BE2C (cell line): Measurements from ENCODE around the gene PCP4L1.

Experiments used
- DNase-seq: peaks from one replicate; pipeline ENCODE4 v3.0.0-alpha.2; 2020
- H3K27me3 ChIP-seq: fragments of 250-450 bp; sonication (Bioruptor Pico); 2 replicates; pipeline ENCODE4 v1.5.1; 2020; ENCODE audit warnings: mild to moderate bottlenecking
- H3K36me3 ChIP-seq: fragments of 250-450 bp; sonication (Bioruptor Pico); 2 replicates; pipeline ENCODE4 v1.5.1; 2020; ENCODE audit warnings: mild to moderate bottlenecking
- H3K4me1 ChIP-seq: fragments of 250-450 bp; sonication (Bioruptor Pico); 2 replicates; pipeline ENCODE4 v1.5.1; 2020
- H3K4me3 ChIP-seq: 2 replicates; pipeline ENCODE4 v1.5.1; 2011; ENCODE audit warnings: low read depth, low read length
- H3K9me3 ChIP-seq: fragments of 250-450 bp; sonication (Bioruptor Pico); 2 replicates; pipeline ENCODE4 v1.5.1; 2020
- CTCF ChIP-seq: IDR thresholded peaks from 2 replicates; pipeline ENCODE4 v1.5.1; 2012; ENCODE audit warnings: mild to moderate bottlenecking, low read depth, low read length

Gene PCP4L1

GRCh38 chr1:161217831-161218230 is 40.7 kb upstream of the PCP4L1 start:
- Histone ChIP-seq H3K27me3 (no peaks in the 10 kb centered on the region), H3K9me3 (no peaks in the 10 kb centered on the region), H3K4me1 (no peaks in the 10 kb centered on the region), H3K4me3 (no peak overlapping the region), H3K36me3 (peaks cover 14% of the 10 kb centered on the region)
- no peak for DNase-seq
- no peak for TF ChIP-seq CTCF

- Histone ChIP-seq H3K4me1 (no peaks in the 10 kb centered on the region), H3K27me3 (no peaks in the 10 kb centered on the region), H3K36me3 (peaks cover 8% of the 10 kb centered on the region), H3K4me3 (no peak overlapping the region), H3K9me3 (no peaks in the 10 kb centered on the region)
- no peak for DNase-seq
- TF ChIP-seq CTCF, result no peak
Observed at GRCh38 chr1:161218301-161219077, 40.1 kb upstream of the PCP4L1 start.

GRCh38 chr1:161219078-161219892 is 39.3 kb upstream of the PCP4L1 start:
- TF ChIP-seq CTCF, result no peak
- Histone ChIP-seq H3K4me3 (no peak overlapping the region), H3K4me1 (no peaks in the 10 kb centered on the region), H3K36me3 (no peaks in the 10 kb centered on the region; the same call in none of the 2 replicates), H3K9me3 (no peaks in the 10 kb centered on the region), H3K27me3 (no peaks in the 10 kb centered on the region)
- DNase-seq, result no peak

- H3K4me1 ChIP-seq, result peaks cover under 1% of the 10 kb centered on the region; the same call in 1 of the 2 replicates
- TF ChIP-seq CTCF, result no peak
- no peak for DNase-seq
- no peaks in the 10 kb centered on the region for H3K27me3 ChIP-seq
- H3K4me3 ChIP-seq, result no peak overlapping the region
- no peaks in the 10 kb centered on the region; the same call in 1 of the 2 replicates for H3K36me3 ChIP-seq
- H3K9me3 ChIP-seq, result no peaks in the 10 kb centered on the region
Observed at GRCh38 chr1:161220002-161220401, 38.5 kb upstream of the PCP4L1 start.

GRCh38 chr1:161222175-161223019 is 36.1 kb upstream of the PCP4L1 start:
- no peak overlapping the region for H3K4me3 ChIP-seq
- no peak for DNase-seq
- H3K36me3 ChIP-seq, result no peaks in the 10 kb centered on the region
- no peaks in the 10 kb centered on the region for H3K9me3 ChIP-seq
- TF ChIP-seq CTCF, result no peak
- H3K27me3 ChIP-seq, result no peaks in the 10 kb centered on the region
- H3K4me1 ChIP-seq, result peaks cover 9% of the 10 kb centered on the region
